AG20443 (cell line): ENCODE results near the gene CDK9.
"Not testable (repeated sequence)": the region's sequence is repeated elsewhere in the genome, so short reads cannot be mapped to it uniquely, and the experiment has no call there.

Experiments
- DNase-seq: peaks from one replicate; pipeline ENCODE4 v3.0.0; 2012; ENCODE audit warnings: low spot score, mixed read lengths

Gene CDK9

GRCh38 chr9:127826253-127826913, 40.5 kb downstream of the CDK9 start:
- no peak for DNase-seq

- DNase-seq, result peak; percentile 92
Observed at GRCh38 chr9:127828262-127829031, 42.6 kb downstream of the CDK9 start.

- DNase-seq, result no peak
Observed at GRCh38 chr9:127829205-127829906, 43.5 kb downstream of the CDK9 start.

GRCh38 chr9:127832248-127832647, 46.4 kb downstream of the CDK9 start:
- no peak for DNase-seq

GRCh38 chr9:127833555-127833954, 47.7 kb downstream of the CDK9 start:
- DNase-seq, result peak; percentile 73

GRCh38 chr9:127835991-127836516, 50.2 kb downstream of the CDK9 start:
- DNase-seq, result peak; percentile 89

- not testable (repeated sequence) for DNase-seq
Observed at GRCh38 chr9:127836561-127836960, 50.7 kb downstream of the CDK9 start.

GRCh38 chr9:127837346-127837745, 51.5 kb downstream of the CDK9 start:
- DNase-seq, result no peak

GRCh38 chr9:127838375-127839078, 52.7 kb downstream of the CDK9 start:
- peak; percentile 94 for DNase-seq
